Activated CD8-positive, alpha-beta memory T cell treated with anti-CD3 and anti-CD28 coated beads, Interleukin-2, amount 10 ng/mL, durations not matched to agents 7 days and 5 days (primary cell): ENCODE results near the gene CEP78. TPM values are rescaled to one million over a fixed set of nuclear protein-coding genes. Genes with fewer than 3 reads are reported as not detected.

Experiments
- ATAC-seq: fragments of 150-1000 bp; cut with Tn5 transposase; one replicate; pipeline ENCODE4 v1.10.0; 2021; ENCODE audit warnings: moderate library complexity
- CTCF ChIA-PET: fragments of 350-600 bp; sonication (Branson Sonifier 250); formaldehyde crosslinking; loops from one replicate; lab custom pipeline; 2021; ENCODE audit warnings: antibody characterized with exemption; lab: Charles Lee
- DNase-seq: peaks from one replicate; pipeline ENCODE4 v3.0.0-alpha.2; 2020
- H3K27ac Mint-ChIP-seq: one replicate; pipeline ENCODE4 v1.8.0; 2021; ENCODE audit warnings: mild to moderate bottlenecking, mixed read lengths
- H3K27me3 Mint-ChIP-seq: one replicate; pipeline ENCODE4 v1.8.0; 2021; ENCODE audit warnings: mixed read lengths
- H3K36me3 Mint-ChIP-seq: one replicate; pipeline ENCODE4 v1.8.0; 2021; ENCODE audit warnings: mild to moderate bottlenecking, mixed read lengths
- H3K4me1 Mint-ChIP-seq: one replicate; pipeline ENCODE4 v1.8.0; 2021; ENCODE audit warnings: mixed read lengths
- H3K4me3 Mint-ChIP-seq: one replicate; pipeline ENCODE4 v1.8.0; 2021; ENCODE audit warnings: mild to moderate bottlenecking, moderate library complexity, mixed read lengths
- H3K9me3 Mint-ChIP-seq: one replicate; pipeline ENCODE4 v1.8.0; 2022; ENCODE audit warnings: low read depth, mixed read lengths
- total RNA-seq, 2 experiments: library from RNA; stranded (reverse); gene quantifications; one replicate each; pipeline ENCODE4 v1.2.3, GENCODE V29; 2021

The CEP78 gene
- total RNA-seq, 2 experiments from 2014 or later: 44.4 to 54.0 TPM

- Mint-ChIP-seq H3K36me3 (peaks cover 32% of the 10 kb centered on the region), H3K27me3 (no peaks in the 10 kb centered on the region), H3K9me3 (no peaks in the 10 kb centered on the region), H3K27ac (no peak overlapping the region), H3K4me1 (peaks cover 52% of the 10 kb centered on the region), H3K4me3 (no peak overlapping the region)
- CTCF ChIA-PET: interaction anchor here (0.7 to 1.6 kb wide), 3 partner anchors 9 to 26 kb away, joined by 3 to 5 read pairs (median 3); no protein-coding TSS in a partner anchor
- ATAC-seq (no peak), DNase-seq (no peak)
Observed at GRCh38 chr9:78239506-78239905, 3.6 kb downstream of the CEP78 start.

- DNase-seq (no peak), ATAC-seq (no peak)
- CTCF ChIA-PET: interaction anchor here (0.9 kb wide), 1 partner anchor 10 kb away, joined by 3 read pairs; no protein-coding TSS in a partner anchor
- Mint-ChIP-seq H3K27ac (no peak overlapping the region), H3K27me3 (no peaks in the 10 kb centered on the region), H3K4me1 (peaks cover 39% of the 10 kb centered on the region), H3K36me3 (peaks cover 48% of the 10 kb centered on the region), H3K9me3 (no peaks in the 10 kb centered on the region), H3K4me3 (no peak overlapping the region)
Observed at GRCh38 chr9:78242041-78242440, 6.2 kb downstream of the CEP78 start.

GRCh38 chr9:78243130-78243529 is 7.3 kb downstream of the CEP78 start:
- no peak overlapping the region for H3K4me3 Mint-ChIP-seq
- H3K27ac Mint-ChIP-seq: no peak overlapping the region
- no peak for DNase-seq
- no peak for ATAC-seq
- no peaks in the 10 kb centered on the region for H3K27me3 Mint-ChIP-seq
- CTCF ChIA-PET: no interaction called here
- H3K4me1 Mint-ChIP-seq: peaks cover 31% of the 10 kb centered on the region
- no peaks in the 10 kb centered on the region for H3K9me3 Mint-ChIP-seq
- peaks cover 53% of the 10 kb centered on the region for H3K36me3 Mint-ChIP-seq

GRCh38 chr9:78245401-78245800 is 9.5 kb downstream of the CEP78 start:
- Mint-ChIP-seq H3K4me1 (peaks cover 11% of the 10 kb centered on the region), H3K4me3 (no peak overlapping the region), H3K27me3 (no peaks in the 10 kb centered on the region), H3K27ac (no peak overlapping the region), H3K9me3 (no peaks in the 10 kb centered on the region), H3K36me3 (peaks cover 51% of the 10 kb centered on the region)
- ATAC-seq (no peak), DNase-seq (no peak)
- CTCF ChIA-PET: no interaction called here

- CTCF ChIA-PET: interaction anchor here (1.3 kb wide), 1 partner anchor 9 kb away, joined by 3 read pairs; no protein-coding TSS in a partner anchor
- no peaks in the 10 kb centered on the region for H3K9me3 Mint-ChIP-seq
- no peak overlapping the region for H3K27ac Mint-ChIP-seq
- no peak for DNase-seq
- no peak overlapping the region for H3K4me3 Mint-ChIP-seq
- H3K36me3 Mint-ChIP-seq: peaks cover 44% of the 10 kb centered on the region
- no peaks in the 10 kb centered on the region for H3K27me3 Mint-ChIP-seq
- H3K4me1 Mint-ChIP-seq: peaks cover 7% of the 10 kb centered on the region
- no peak for ATAC-seq
Observed at GRCh38 chr9:78248635-78249034, 12.8 kb downstream of the CEP78 start.

- Mint-ChIP-seq H3K4me1 (peaks cover 7% of the 10 kb centered on the region), H3K36me3 (peaks cover 47% of the 10 kb centered on the region), H3K27me3 (no peaks in the 10 kb centered on the region), H3K27ac (no peak overlapping the region), H3K4me3 (no peak overlapping the region), H3K9me3 (no peaks in the 10 kb centered on the region)
- DNase-seq (no peak), ATAC-seq (no peak)
- CTCF ChIA-PET: interaction anchor here (1.1 kb wide), 1 partner anchor 120 kb away, joined by 3 read pairs; no protein-coding TSS in a partner anchor
Observed at GRCh38 chr9:78249542-78249941, 13.7 kb downstream of the CEP78 start.

GRCh38 chr9:78252616-78253015 is 16.7 kb downstream of the CEP78 start:
- peaks cover 7% of the 10 kb centered on the region for H3K4me1 Mint-ChIP-seq
- CTCF ChIA-PET: no interaction called here
- no peak for DNase-seq
- H3K27me3 Mint-ChIP-seq: no peaks in the 10 kb centered on the region
- peaks cover 36% of the 10 kb centered on the region for H3K36me3 Mint-ChIP-seq
- H3K4me3 Mint-ChIP-seq: no peak overlapping the region
- no peaks in the 10 kb centered on the region for H3K9me3 Mint-ChIP-seq
- no peak for ATAC-seq
- H3K27ac Mint-ChIP-seq: no peak overlapping the region

- Mint-ChIP-seq H3K9me3 (no peaks in the 10 kb centered on the region), H3K27ac (no peak overlapping the region), H3K4me3 (no peak overlapping the region), H3K27me3 (no peaks in the 10 kb centered on the region), H3K4me1 (peaks cover 7% of the 10 kb centered on the region), H3K36me3 (peaks cover 32% of the 10 kb centered on the region)
- no peak for DNase-seq
- CTCF ChIA-PET: no interaction called here
- ATAC-seq: no peak
Observed at GRCh38 chr9:78253285-78253684, 17.4 kb downstream of the CEP78 start.

- no peaks in the 10 kb centered on the region for H3K4me1 Mint-ChIP-seq
- no peak overlapping the region for H3K27ac Mint-ChIP-seq
Observed at GRCh38 chr9:78261403-78262001, 25.6 kb downstream of the CEP78 start.

GRCh38 chr9:78262655-78263054 is 26.8 kb downstream of the CEP78 start:
- no peak for DNase-seq

More at GRCh38 chr9:78261403-78262001, 25.6 kb downstream of the CEP78 start:
- H3K4me3 Mint-ChIP-seq: no peak overlapping the region
- H3K27me3 Mint-ChIP-seq: no peaks in the 10 kb centered on the region
- ATAC-seq (no peak), DNase-seq (no peak)
- peaks cover 26% of the 10 kb centered on the region for H3K36me3 Mint-ChIP-seq
- no peaks in the 10 kb centered on the region for H3K9me3 Mint-ChIP-seq
- CTCF ChIA-PET: interaction anchor here (0.7 to 4.8 kb wide), 6 partner anchors 11 to 108 kb away, joined by 3 to 38 read pairs (median 5); no protein-coding TSS in a partner anchor

GRCh38 chr9:78267889-78268288 is 32.0 kb downstream of the CEP78 start:
- no peaks in the 10 kb centered on the region for H3K9me3 Mint-ChIP-seq
- peaks cover 45% of the 10 kb centered on the region for H3K36me3 Mint-ChIP-seq
- DNase-seq (no peak), ATAC-seq (no peak)
- H3K27me3 Mint-ChIP-seq: no peaks in the 10 kb centered on the region
- H3K4me3 Mint-ChIP-seq: no peak overlapping the region
- no peak overlapping the region for H3K27ac Mint-ChIP-seq
- CTCF ChIA-PET: interaction anchor here (0.8 to 1.7 kb wide), 2 partner anchors 26 to 88 kb away, joined by 3 to 5 read pairs; no protein-coding TSS in a partner anchor
- no peaks in the 10 kb centered on the region for H3K4me1 Mint-ChIP-seq

More at GRCh38 chr9:78262655-78263054, 26.8 kb downstream of the CEP78 start:
- H3K36me3 Mint-ChIP-seq: peaks cover 26% of the 10 kb centered on the region
- H3K9me3 Mint-ChIP-seq: no peaks in the 10 kb centered on the region
- no peak overlapping the region for H3K4me3 Mint-ChIP-seq
- ATAC-seq: no peak
- H3K4me1 Mint-ChIP-seq: no peaks in the 10 kb centered on the region
- H3K27ac Mint-ChIP-seq: no peak overlapping the region
- no peaks in the 10 kb centered on the region for H3K27me3 Mint-ChIP-seq
- CTCF ChIA-PET: interaction anchor here (0.8 to 1.5 kb wide), 2 partner anchors 15 to 107 kb away, joined by 4 to 7 read pairs; no protein-coding TSS in a partner anchor

GRCh38 chr9:78269784-78270183 is 33.9 kb downstream of the CEP78 start:
- no peak for DNase-seq
- H3K4me1 Mint-ChIP-seq: no peaks in the 10 kb centered on the region
- no peak overlapping the region for H3K4me3 Mint-ChIP-seq
- H3K36me3 Mint-ChIP-seq: peaks cover 44% of the 10 kb centered on the region
- H3K27ac Mint-ChIP-seq: no peak overlapping the region
- H3K27me3 Mint-ChIP-seq: no peaks in the 10 kb centered on the region
- no peak for ATAC-seq
- no peaks in the 10 kb centered on the region for H3K9me3 Mint-ChIP-seq
- CTCF ChIA-PET: no interaction called here

GRCh38 chr9:78272307-78272706 is 36.4 kb downstream of the CEP78 start:
- Mint-ChIP-seq H3K9me3 (no peaks in the 10 kb centered on the region), H3K4me1 (no peaks in the 10 kb centered on the region), H3K27ac (no peak overlapping the region), H3K4me3 (no peak overlapping the region), H3K36me3 (peaks cover 28% of the 10 kb centered on the region), H3K27me3 (no peaks in the 10 kb centered on the region)
- no peak for DNase-seq
- CTCF ChIA-PET: interaction anchor here (0.6 to 2.1 kb wide), 2 partner anchors 24 to 1109 kb away, joined by 3 to 7 read pairs; partner anchors contain the start of gene PSAT1
- ATAC-seq: no peak

- ATAC-seq (no peak), DNase-seq (no peak)
- CTCF ChIA-PET: interaction anchor here (1.3 to 1.6 kb wide), 2 partner anchors 17 to 96 kb away, joined by 3 to 4 read pairs; no protein-coding TSS in a partner anchor
- peaks cover 19% of the 10 kb centered on the region for H3K36me3 Mint-ChIP-seq
- H3K27ac Mint-ChIP-seq: no peak overlapping the region
- no peaks in the 10 kb centered on the region for H3K4me1 Mint-ChIP-seq
- no peak overlapping the region for H3K4me3 Mint-ChIP-seq
- H3K9me3 Mint-ChIP-seq: no peaks in the 10 kb centered on the region
- H3K27me3 Mint-ChIP-seq: no peaks in the 10 kb centered on the region
Observed at GRCh38 chr9:78273761-78274160, 37.9 kb downstream of the CEP78 start.
